ENCODE measurements around the gene SERPINA12.

DNA sequence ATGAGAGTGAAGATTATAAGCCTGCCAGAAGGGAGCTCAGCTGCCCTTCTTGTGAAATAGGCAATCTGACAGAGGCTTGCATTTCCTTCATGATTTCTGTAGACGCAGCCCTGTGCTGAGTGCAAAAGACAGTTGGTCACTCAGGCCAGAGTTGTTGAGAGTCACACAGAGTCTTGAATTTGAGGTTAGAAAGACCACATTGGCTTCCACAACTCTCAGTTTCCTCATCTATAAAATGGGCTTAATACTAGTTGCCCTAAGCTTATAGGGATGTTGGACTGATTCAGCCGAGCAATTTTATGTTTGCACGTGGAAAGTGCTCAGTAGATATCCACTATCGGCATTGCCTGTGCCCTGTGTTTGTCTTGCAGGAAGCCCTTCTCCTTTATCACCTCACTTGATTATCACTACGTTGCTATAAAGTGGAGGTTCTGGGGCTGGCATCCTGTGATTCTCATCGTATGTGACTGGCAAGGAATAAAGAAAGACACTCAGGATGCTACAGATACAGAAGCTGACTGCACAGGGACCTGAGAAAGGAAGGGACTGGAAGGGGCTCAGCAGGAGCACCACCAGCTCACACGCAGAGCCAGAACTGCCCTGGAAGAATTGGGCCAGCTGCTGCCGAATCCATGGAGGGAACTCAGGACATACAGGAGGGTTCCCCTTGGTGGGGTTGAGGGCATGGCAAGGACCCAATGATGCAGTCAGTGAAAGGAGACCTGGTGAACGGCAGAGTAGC is 32.1 kb upstream of the SERPINA12 start:
- TF ChIP-seq CTCF (IDR thresholded peaks at IDR 0.05) (no peak), POLR2A (IDR thresholded peaks at IDR 0.05) (no peak)
